ENCODE results near the gene GATAD2A. TPM values are rescaled to one million over a fixed set of nuclear protein-coding genes. Genes with fewer than 3 reads are reported as not detected.

The GATAD2A gene
- total and polyA plus RNA-seq, 2 of the 13 experiments (the other 11 are each of a cell fraction or from before 2014, with no cell fraction given): 16.8 to 28.6 TPM

DNA sequence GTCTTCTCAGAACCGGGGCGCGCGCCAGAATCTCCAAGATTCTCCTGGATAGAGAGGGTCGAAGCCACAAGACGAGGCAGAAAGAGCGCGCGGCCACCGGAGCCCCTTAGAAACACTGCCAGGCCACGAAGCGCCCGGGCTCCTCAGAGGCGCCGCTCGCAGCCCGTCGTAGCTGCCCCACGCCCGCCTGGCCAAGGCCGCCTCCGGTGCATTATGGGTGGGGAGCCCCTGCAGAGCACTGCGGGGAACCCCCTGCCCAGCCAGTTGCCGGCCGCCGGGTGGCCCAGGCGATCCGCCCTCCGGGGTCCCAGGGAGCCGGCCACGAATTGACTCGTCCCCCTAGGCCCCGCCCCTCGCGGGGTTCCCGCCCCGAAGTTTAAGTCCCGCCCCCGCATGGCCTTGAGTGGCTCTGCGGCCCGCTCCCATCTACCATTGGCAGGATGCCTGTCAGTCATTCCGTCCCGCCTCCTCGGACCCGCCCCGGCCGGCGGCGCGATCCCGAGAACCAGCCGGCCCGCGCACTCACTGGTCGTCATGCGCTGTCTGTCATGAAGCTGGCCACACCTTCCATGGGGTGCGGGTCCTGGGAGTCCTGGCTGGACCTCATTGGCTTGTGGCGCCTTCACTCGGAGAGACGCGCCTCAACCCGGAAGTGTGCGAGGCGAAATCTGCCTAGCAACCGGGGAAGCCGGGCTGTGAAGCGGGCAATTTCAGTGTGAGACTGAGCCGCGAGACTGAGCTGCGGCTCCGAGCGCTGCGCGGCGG, 20.2 kb upstream of the GATAD2A start (continued):
- TF ChIP-seq, protein P1, sequence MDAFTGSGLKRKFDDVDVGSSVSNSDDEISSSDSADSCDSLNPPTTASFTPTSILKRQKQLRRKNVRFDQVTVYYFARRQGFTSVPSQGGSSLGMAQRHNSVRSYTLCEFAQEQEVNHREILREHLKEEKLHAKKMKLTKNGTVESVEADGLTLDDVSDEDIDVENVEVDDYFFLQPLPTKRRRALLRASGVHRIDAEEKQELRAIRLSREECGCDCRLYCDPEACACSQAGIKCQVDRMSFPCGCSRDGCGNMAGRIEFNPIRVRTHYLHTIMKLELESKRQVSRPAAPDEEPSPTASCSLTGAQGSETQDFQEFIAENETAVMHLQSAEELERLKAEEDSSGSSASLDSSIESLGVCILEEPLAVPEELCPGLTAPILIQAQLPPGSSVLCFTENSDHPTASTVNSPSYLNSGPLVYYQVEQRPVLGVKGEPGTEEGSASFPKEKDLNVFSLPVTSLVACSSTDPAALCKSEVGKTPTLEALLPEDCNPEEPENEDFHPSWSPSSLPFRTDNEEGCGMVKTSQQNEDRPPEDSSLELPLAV (CRISPR knock-in tag; conservative IDR thresholded peaks at IDR 0.05; ENCODE audit: low read depth): no peak
- TF ChIP-seq SRSF1 (optimal IDR thresholded peaks at IDR 0.05; ENCODE audit: low read depth, low read length) (no peak), AGO2 (optimal IDR thresholded peaks at IDR 0.05; ENCODE audit: low read depth, low read length) (peak; percentile 14), ZNF326 (CRISPR knock-in tag; IDR thresholded peaks at IDR 0.05; ENCODE audit: borderline replicate concordance) (no peak), ZNF816 (CRISPR knock-in tag; IDR thresholded peaks at IDR 0.05; ENCODE audit: borderline replicate concordance) (no peak), ZNF747 (CRISPR knock-in tag; IDR thresholded peaks at IDR 0.05; ENCODE audit: borderline replicate concordance) (no peak), NONO (IDR thresholded peaks at IDR 0.05) (no peak), NONO (CRISPR knock-in tag; conservative IDR thresholded peaks at IDR 0.05) (no peak; the same call in 1 of the 2 replicates), ZIK1 (CRISPR knock-in tag; IDR thresholded peaks at IDR 0.05; ENCODE audit: borderline replicate concordance, low read depth) (no peak), FOXJ3 (CRISPR knock-in tag; IDR thresholded peaks at IDR 0.05; ENCODE audit: borderline replicate concordance) (no peak), EEA1 (CRISPR knock-in tag; IDR thresholded peaks at IDR 0.05; ENCODE audit: borderline replicate concordance) (no peak), ZBTB1 (CRISPR knock-in tag; IDR thresholded peaks at IDR 0.05; ENCODE audit: borderline replicate concordance) (no peak), ZNF446 (CRISPR knock-in tag; IDR thresholded peaks at IDR 0.05) (no peak), ZNF501 (CRISPR knock-in tag; IDR thresholded peaks at IDR 0.05) (no peak), ARNT2 (CRISPR knock-in tag; IDR thresholded peaks at IDR 0.05; ENCODE audit: low read depth) (peak; percentile 74)
- TF ChIP-seq, protein P2, sequence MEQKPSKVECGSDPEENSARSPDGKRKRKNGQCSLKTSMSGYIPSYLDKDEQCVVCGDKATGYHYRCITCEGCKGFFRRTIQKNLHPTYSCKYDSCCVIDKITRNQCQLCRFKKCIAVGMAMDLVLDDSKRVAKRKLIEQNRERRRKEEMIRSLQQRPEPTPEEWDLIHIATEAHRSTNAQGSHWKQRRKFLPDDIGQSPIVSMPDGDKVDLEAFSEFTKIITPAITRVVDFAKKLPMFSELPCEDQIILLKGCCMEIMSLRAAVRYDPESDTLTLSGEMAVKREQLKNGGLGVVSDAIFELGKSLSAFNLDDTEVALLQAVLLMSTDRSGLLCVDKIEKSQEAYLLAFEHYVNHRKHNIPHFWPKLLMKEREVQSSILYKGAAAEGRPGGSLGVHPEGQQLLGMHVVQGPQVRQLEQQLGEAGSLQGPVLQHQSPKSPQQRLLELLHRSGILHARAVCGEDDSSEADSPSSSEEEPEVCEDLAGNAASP (CRISPR knock-in tag; IDR thresholded peaks at IDR 0.05; ENCODE audit: borderline replicate concordance): no peak
- TF ChIP-seq, protein P3, sequence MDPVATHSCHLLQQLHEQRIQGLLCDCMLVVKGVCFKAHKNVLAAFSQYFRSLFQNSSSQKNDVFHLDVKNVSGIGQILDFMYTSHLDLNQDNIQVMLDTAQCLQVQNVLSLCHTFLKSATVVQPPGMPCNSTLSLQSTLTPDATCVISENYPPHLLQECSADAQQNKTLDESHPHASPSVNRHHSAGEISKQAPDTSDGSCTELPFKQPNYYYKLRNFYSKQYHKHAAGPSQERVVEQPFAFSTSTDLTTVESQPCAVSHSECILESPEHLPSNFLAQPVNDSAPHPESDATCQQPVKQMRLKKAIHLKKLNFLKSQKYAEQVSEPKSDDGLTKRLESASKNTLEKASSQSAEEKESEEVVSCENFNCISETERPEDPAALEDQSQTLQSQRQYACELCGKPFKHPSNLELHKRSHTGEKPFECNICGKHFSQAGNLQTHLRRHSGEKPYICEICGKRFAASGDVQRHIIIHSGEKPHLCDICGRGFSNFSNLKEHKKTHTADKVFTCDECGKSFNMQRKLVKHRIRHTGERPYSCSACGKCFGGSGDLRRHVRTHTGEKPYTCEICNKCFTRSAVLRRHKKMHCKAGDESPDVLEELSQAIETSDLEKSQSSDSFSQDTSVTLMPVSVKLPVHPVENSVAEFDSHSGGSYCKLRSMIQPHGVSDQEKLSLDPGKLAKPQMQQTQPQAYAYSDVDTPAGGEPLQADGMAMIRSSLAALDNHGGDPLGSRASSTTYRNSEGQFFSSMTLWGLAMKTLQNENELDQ (CRISPR knock-in tag; IDR thresholded peaks at IDR 0.05; ENCODE audit: borderline replicate concordance): no peak
- TF ChIP-seq, protein P4, sequence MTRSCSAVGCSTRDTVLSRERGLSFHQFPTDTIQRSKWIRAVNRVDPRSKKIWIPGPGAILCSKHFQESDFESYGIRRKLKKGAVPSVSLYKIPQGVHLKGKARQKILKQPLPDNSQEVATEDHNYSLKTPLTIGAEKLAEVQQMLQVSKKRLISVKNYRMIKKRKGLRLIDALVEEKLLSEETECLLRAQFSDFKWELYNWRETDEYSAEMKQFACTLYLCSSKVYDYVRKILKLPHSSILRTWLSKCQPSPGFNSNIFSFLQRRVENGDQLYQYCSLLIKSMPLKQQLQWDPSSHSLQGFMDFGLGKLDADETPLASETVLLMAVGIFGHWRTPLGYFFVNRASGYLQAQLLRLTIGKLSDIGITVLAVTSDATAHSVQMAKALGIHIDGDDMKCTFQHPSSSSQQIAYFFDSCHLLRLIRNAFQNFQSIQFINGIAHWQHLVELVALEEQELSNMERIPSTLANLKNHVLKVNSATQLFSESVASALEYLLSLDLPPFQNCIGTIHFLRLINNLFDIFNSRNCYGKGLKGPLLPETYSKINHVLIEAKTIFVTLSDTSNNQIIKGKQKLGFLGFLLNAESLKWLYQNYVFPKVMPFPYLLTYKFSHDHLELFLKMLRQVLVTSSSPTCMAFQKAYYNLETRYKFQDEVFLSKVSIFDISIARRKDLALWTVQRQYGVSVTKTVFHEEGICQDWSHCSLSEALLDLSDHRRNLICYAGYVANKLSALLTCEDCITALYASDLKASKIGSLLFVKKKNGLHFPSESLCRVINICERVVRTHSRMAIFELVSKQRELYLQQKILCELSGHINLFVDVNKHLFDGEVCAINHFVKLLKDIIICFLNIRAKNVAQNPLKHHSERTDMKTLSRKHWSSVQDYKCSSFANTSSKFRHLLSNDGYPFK (CRISPR knock-in tag; IDR thresholded peaks at IDR 0.05; ENCODE audit: borderline replicate concordance): peak; percentile 3; the same call in 1 of the 2 replicates
- TF ChIP-seq, protein P5, sequence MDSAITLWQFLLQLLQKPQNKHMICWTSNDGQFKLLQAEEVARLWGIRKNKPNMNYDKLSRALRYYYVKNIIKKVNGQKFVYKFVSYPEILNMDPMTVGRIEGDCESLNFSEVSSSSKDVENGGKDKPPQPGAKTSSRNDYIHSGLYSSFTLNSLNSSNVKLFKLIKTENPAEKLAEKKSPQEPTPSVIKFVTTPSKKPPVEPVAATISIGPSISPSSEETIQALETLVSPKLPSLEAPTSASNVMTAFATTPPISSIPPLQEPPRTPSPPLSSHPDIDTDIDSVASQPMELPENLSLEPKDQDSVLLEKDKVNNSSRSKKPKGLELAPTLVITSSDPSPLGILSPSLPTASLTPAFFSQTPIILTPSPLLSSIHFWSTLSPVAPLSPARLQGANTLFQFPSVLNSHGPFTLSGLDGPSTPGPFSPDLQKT (CRISPR knock-in tag; IDR thresholded peaks at IDR 0.05; ENCODE audit: borderline replicate concordance): no peak
